Epithelial cell of esophagus (primary cell): ENCODE results near the gene PPP1R15B.

ENCODE experiments used
- DNase-seq: peaks from one replicate; pipeline ENCODE4 v3.0.0; 2010; ENCODE audit warnings: low read depth
- H3K4me3 ChIP-seq: 2 replicates; pipeline ENCODE4 v1.5.1; 2011; ENCODE audit warnings: mild to moderate bottlenecking, low read length, control low read depth
- TF ChIP-seq, protein P1 (sequence below): IDR thresholded peaks from 2 replicates; pipeline ENCODE4 v1.5.1; 2011; ENCODE audit warnings: low read depth, mild to moderate bottlenecking, low read length, control low read depth, inconsistent platforms; ENCODE audit not compliant: insufficient read depth; ENCODE audit errors: missing control alignments

The PPP1R15B gene

DNA sequence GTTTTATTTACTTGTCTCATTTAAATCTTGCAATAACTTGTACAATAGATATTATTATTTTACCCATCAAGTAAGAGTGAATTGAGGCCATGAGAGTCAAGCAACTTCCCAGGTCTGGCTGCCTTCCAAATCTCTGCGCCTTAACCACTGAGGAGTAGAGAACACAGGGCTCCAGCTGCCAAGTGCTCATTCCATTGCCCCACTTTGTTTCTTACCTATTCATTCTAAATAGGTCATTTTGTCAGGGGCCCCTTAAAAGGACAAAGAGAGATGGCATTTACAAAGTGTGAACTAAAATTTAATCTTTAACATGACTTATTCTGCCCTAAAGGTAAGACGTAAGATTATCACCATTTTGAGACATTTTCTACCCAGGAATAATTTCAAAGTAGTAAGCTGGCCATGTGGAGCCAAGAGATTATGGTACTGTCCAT lies 3.5 kb downstream of the PPP1R15B start:
- DNase-seq: peak; percentile 59
- peak overlapping the region; percentile 99 for H3K4me3 ChIP-seq
- TF ChIP-seq, protein P1, sequence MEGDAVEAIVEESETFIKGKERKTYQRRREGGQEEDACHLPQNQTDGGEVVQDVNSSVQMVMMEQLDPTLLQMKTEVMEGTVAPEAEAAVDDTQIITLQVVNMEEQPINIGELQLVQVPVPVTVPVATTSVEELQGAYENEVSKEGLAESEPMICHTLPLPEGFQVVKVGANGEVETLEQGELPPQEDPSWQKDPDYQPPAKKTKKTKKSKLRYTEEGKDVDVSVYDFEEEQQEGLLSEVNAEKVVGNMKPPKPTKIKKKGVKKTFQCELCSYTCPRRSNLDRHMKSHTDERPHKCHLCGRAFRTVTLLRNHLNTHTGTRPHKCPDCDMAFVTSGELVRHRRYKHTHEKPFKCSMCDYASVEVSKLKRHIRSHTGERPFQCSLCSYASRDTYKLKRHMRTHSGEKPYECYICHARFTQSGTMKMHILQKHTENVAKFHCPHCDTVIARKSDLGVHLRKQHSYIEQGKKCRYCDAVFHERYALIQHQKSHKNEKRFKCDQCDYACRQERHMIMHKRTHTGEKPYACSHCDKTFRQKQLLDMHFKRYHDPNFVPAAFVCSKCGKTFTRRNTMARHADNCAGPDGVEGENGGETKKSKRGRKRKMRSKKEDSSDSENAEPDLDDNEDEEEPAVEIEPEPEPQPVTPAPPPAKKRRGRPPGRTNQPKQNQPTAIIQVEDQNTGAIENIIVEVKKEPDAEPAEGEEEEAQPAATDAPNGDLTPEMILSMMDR: no peak

DNA sequence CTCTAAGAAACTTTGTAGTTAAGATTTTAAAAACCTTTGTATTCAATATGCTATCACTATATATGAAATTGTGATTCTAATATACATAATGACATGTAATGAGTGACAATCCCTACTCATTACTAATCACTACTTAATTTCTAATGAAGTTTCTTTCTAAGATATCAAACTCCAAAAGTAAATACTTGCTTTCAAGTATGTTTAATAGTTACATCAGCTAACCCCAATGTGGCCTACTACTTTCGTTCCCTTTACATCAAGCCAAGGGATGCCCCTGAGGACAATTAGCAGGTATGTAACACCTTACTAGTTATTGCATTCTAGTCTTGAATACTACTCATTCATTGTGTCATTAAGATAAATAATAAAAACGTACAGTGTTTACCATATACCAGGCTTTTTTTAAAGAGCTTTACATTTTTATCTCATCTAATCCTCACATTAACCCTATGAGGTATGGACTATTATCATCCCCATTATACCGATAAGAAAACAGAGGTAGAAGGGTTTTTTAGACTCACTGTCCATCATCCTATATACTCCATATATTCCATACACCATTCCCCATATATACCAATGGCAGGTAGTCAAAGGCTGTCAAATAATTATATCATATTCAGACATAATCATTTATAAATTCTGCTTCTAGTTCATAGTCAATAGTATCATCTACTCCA lies 4.2 kb downstream of the PPP1R15B start:
- TF ChIP-seq, protein P1: no peak
- no peak for DNase-seq
- peak overlapping the region; percentile 99 for H3K4me3 ChIP-seq

DNA sequence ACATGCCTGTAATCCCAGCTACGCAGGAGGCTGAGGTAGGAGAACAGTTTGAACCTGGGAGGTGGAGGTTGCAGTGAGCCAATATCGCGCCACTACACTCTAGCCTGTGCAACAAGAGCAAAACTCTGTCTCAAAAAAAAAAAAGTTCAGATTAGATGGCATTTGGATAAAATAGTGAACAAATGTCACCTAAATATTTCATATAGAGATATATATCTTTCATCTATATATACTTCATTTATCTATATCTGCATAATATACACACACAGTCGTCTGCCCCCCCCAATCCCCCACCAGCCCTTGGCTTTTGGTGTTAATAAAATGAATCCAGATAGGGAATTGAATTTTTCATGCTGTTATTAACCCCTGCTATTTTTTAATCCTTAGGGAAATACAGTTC lies 5.0 kb downstream of the PPP1R15B start:
- DNase-seq: no peak
- TF ChIP-seq, protein P1: no peak
- peak overlapping the region; percentile 99 for H3K4me3 ChIP-seq

- TF ChIP-seq, protein P1: no peak
- DNase-seq: no peak
- no peak overlapping the region for H3K4me3 ChIP-seq
These were observed 5.6 kb downstream of the PPP1R15B start for GRCh38 chr1:204405988-204406387.

- no peak for DNase-seq
- TF ChIP-seq, protein P1: no peak
- H3K4me3 ChIP-seq: no peak overlapping the region
These were observed 7.0 kb downstream of the PPP1R15B start for GRCh38 chr1:204404629-204405028.

GRCh38 chr1:204402391-204402790 lies 9.2 kb downstream of the PPP1R15B start:
- DNase-seq: no peak
- TF ChIP-seq, protein P1: no peak
- H3K4me3 ChIP-seq: no peak overlapping the region

- no peak overlapping the region for H3K4me3 ChIP-seq
- DNase-seq: no peak
- TF ChIP-seq, protein P1: no peak
These were observed 9.9 kb downstream of the PPP1R15B start for GRCh38 chr1:204401730-204402129.
